GM19328 (cell line): Measurements from ENCODE around the gene HCN4.

Experiments
- ATAC-seq: cut with Tn5 transposase; IDR thresholded peaks from one replicate; pipeline ENCODE4 v1.9.1; 2021; ENCODE audit warnings: mild to moderate bottlenecking, moderate library complexity; ENCODE audit not compliant: unreplicated experiment

The HCN4 gene

GRCh38 chr15:73346735-73347312 lies 21.9 kb downstream of the HCN4 start:
- ATAC-seq: no peak

DNA sequence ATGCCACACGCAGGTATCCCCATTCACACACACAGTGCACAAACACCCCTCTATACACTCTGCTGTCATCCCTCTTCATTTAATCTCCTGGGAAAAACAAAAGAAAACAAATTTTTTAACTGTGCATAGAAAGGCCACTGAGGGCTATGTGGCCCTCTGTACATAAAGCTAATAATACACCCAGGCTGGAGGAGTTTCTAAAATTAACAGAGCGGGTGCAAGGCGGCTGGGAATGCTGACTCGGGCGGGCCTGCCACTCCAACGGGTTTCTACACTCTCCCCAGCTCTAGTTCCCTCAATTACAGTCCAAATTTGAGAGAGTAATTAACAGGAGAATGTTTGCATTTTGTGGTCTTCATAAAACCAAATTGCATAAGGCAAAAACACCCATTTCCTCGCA lies 23.1 kb downstream of the HCN4 start:
- ATAC-seq: no peak

DNA sequence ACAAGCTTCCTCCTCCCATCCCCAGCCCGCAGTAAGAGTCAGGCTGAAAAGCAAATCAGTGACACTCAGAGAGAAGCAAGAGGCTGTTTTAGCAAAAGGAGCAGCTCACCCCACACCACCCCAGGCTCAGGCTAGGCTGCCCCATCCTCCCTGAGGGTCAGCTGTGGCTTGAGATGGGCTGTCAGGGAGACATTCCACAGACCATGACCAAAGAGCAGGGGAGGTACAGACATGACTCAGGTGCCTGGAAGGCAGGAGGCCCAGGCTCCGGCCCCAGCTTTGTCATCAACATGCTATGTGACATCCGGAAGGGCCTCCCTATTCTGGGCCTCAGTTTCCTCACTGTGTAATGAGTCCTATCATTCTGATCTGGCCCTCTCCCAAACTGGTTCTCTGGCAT lies 24.7 kb downstream of the HCN4 start:
- ATAC-seq: no peak

DNA sequence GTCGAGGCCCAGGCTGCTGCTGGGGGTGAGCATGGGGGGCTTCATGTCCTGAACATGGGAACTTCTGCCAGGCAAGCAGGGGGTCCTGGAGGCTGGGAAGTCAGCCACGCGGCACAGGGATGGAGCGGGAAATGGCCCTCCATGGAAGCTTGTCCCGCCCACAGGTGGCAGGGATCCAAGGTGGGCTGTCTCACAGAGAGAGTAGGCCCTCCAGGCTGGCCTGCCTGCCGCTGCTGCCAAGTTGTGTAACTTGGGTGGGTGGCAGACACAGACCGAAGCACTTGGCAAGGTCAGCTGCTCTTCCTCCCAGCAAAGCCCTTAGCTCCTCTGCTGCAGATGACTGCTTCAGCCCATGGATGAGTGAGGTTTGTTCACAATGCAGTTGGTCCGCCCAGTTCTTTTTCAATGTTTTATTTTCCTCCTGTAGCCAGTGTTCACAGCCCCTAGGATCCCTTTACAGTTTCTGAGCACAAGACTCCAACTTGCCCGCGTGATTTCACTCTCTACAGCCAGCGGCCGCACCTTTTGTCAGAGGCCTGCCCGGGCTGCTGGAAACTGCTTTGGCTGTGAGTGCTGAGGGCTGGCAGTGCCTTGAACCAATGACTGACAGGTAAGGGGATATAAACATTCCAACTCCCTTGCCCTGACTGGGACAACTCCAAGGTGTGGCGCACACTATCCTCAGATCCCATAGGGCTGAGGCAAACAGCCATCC lies 26.7 kb downstream of the HCN4 start:
- no peak for ATAC-seq

DNA sequence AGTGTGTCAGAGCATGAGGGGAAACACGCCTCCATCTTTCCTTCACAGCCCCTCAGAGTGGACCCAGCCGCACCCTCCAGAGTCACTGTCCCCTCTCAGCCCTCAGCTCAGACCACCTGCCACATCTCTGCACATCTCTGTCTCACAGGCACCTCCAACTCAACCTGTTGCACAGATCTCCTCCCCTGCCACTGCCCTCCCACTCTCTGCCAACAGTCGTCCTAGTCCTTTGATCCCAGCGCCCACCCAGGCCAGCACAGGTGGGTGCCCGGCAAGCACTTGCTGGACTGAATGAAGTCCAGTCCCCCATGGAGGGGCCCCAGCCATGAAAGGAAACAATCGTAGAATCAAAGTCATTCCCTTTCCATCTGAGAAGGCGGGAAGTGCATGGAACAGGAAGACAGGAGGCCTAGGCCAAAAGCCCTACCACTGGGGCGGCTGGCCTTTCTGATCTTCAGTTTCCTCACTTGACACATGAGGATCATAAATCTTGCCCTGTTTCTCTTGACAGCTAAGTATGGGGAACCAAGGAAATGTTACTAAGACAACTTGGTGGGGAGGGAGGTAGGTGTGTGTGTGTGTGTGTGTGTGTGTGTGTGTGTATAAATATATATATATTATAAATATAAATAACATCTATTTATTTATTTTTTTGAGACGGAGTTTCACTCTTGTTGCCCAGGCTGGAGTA lies 28.1 kb downstream of the HCN4 start:
- no peak for ATAC-seq

GRCh38 chr15:73338606-73339374 lies 30.0 kb downstream of the HCN4 start:
- ATAC-seq: no peak

DNA sequence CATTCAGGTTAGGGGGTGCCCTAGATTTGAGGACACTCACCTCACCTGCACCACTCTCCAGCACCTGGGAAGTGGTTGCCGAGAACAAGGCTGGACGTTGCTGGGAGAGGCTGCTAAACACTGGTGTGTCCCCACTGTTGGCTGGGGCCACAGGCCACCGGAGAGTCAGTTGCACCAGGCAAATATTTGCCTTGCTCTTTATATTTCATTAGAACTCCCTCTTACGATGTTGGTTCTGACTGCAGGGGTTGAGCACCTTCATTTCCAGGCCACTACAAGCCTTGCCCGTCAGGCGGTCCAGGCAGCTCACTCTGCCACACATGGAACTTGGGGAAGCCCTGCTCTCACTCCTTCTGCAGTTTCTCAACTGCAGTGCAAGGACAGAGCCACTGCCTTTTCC lies 30.7 kb downstream of the HCN4 start:
- ATAC-seq: no peak

GRCh38 chr15:73337187-73337586 lies 31.6 kb downstream of the HCN4 start:
- no peak for ATAC-seq

DNA sequence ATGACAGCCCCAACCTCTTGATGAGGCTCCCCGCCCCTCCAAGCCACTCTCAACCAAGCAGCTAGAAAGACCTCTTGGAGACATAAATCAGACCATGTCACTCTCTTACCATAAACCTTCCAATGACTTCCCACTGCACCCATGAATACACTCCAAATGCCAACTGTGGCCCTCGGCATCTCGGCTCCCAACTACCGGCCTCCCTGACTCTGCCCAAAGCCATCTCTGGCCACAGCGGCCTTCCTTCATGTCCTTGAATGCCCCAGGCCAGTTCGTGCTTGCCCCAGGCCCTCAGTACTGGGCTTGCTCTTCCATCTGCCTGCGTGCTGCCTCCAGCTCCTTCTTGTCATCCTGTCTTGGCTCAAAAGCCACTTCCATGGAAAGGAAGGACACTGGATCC lies 32.0 kb downstream of the HCN4 start:
- ATAC-seq: no peak

DNA sequence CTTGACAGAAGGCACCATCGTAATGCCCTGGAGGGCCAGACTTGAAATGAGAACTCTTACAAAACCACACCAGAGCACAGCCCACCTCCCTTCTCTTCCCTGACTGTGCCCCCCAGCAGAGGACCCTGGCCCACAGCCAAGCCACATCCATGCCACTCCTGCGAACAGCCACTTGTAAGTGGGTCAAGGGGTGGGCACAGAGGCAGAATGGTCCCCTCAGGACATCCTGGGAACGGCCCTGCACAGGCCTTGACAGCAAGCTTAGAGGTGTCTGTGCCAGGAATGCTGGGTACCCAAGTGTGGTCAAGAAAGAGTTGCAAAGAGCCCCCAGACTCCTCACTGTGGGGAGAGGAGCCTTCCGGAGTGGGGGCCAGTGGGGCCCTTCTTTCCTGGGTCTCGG lies 33.3 kb downstream of the HCN4 start:
- ATAC-seq: no peak

DNA sequence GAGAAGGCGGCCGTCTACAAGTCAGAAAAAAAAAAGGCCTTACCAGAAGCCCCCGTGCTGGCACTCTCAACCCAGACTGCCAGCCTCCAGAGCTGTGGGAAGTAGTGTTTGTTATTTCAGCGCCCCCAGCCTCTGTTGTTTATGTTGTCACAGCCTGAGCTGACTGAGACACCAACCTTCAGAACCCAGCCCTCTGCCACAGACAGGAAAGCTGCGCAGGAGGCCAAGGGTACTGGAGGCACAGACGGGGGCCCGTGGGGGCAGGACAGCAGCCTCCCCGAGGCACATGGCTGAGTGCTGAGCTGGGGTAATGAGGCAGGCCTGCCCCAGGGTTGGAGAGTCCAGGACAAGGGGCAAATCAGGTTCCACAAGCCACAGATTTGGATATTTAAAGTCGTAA lies 33.7 kb downstream of the HCN4 start:
- no peak for ATAC-seq

- no peak for ATAC-seq
Measured at GRCh38 chr15:73334086-73334485, 34.7 kb downstream of the HCN4 start.

- no peak for ATAC-seq
Measured at GRCh38 chr15:73333001-73333400, 35.8 kb downstream of the HCN4 start.

DNA sequence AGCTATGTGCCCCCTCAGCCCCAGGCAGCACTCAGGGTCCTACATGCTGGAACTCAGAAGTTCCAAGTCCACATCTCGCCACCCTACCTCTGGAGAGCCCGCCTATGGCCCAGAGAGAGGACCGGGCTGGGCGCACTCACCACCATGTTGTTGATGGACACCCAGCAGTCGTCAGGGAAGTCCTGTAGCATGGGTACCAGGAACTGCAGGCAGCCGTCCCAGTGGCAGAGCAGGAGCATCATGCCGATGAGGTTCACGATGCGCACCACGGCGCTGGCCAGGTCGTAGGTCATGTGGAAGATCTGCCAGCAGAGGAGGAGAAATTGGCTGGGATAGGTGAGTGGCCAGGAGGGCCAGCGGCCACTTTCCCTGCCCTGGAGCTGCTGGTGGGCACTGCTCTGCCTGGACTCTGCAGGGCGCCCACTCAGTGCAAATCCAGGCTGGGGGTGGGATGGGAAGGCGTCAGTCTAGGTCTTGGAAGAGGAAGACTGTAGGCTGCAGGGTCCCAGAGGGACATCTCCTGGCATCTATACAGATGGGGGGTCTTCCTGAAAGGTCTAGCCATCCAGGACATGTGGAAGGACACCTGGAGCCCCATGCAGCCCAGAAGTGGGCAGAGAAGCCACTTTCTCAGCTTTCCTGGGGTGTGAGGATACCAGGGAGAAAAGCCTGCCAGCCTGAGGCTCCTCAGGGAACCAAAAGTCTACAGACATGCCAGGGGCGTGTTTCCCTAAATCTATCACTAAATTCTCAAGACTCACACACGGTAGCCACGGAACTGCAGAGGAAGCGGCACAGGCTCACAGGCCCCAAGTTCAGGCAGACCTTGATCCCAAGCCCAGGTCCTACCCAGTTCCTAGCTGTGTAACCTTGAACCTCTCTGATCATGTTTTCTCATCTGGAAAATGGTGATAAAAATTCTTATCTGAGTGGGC lies 36.5 kb downstream of the HCN4 start:
- ATAC-seq: no peak

GRCh38 chr15:73331501-73331900 lies 37.3 kb downstream of the HCN4 start:
- no peak for ATAC-seq

DNA sequence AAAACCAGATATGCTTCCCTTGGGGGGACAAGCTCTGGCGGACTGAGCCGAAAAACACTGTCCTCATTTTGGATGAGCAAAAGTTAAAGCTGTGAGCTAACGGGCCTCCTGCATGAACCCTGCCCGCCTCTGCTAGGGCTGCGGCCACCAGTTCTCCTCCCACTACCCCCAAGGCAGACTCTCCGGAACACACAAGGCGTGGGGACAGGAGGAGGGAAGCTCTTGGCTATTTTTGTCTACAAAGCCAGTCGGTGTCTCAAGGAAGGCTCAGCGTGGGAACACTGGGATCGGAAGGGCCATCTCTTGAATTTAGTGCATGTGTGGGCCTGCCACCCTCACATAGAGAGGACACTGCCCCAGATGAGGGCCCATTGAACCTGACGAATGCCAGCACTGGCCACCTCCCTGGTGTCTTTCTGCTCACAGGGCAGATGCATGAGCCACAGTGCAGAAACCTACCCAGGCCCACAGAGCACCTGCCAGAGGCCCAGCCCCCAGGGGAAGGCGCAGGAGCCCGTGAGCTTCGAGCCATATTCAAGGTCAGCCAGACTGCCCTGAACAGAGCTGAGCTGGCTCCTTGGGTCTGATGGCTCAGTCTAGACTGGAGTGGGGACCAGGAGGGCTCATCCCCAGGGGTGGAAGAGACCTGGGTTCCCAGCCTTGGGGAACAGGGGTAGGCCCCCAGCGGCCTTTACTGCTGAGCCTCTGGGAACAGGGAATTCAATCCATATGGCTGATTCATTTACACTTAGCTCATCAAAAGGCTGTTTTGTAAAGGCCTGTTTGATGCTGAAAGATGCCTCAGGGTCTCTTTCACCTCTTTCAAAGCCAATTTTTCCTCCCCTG lies 38.3 kb downstream of the HCN4 start:
- no peak for ATAC-seq

DNA sequence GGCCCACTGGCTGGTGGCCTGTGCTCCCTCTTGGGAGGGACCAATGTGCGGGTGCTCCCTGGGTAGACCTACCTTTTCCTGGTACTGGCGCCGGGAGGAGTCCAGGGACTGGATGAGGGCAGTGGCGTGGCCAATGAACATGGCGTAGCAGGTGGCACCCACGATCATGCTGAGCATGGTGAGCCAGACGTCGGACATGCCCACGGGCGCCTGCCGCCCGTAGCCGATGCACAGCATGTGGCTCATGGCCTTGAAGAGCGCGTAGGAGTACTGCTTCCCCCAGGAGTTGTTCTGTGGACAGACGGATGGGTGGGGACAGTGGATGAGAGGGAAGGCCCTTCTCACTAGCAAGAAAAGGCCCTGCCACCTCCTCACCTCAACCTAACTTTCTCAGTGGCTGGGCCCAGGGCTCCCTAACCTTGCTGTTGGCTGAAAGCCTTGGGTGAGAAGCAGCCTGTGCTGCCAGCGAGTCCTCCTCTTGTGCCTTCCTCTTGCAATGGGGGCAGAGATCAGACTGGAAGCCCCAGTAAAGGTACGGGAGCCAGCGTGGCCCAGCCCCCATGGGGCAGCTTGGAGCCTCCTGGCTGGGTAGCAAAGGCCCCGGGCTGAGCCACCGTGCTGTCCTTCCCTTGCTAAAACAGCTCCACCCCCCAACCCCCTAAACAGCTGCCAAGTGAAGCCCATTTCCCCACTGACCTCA lies 39.1 kb downstream of the HCN4 start:
- no peak for ATAC-seq

DNA sequence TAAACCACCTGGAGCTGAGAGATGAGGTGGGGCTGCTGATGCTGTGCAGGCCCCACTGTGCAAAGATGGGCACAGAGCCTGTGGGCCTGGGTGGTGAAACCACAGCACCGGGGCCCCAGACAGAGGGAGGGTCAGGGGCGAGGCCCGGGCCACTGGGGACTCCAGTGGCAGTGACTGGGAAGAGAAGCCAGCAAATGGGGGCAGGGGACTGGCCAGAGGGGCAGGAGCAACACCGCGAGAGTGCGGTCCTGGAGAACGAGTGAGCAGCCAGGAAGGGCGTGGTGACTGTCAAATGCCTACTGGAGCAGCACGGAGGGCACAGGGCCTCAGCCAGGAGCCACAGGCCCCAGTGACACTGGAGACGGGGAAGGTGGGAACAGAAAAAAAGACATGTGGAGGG lies 39.8 kb downstream of the HCN4 start:
- no peak for ATAC-seq
